Measurements from ENCODE around the gene KIAA0825.

KIAA0825 gene

GRCh38 chr5:94308442-94308841 lies 310.0 kb downstream of the KIAA0825 start:
- H3K9me3 ChIP-seq (ENCODE audit: insufficient read depth, low read length): no peaks in the 10 kb centered on the region
- no peaks in the 10 kb centered on the region for H3K36me3 ChIP-seq (replicated peaks; ENCODE audit: low read depth, low read length)
- H3K79me2 ChIP-seq (ENCODE audit: low read length): no peaks in the 10 kb centered on the region
- TF ChIP-seq CTCF (IDR thresholded peaks at IDR 0.05; ENCODE audit: low read depth, low read length) (no peak), EZH2phosphoT487 (IDR thresholded peaks at IDR 0.05; ENCODE audit: low read depth) (no peak)
- no peaks in the 10 kb centered on the region for H3K4me1 ChIP-seq (ENCODE audit: low read length)
- no peak overlapping the region for H2AFZ ChIP-seq (ENCODE audit: low read depth, low read length)
- no peak overlapping the region for H3K9ac ChIP-seq (ENCODE audit: low read length)
- H3K27ac ChIP-seq (ENCODE audit: low read length): no peak overlapping the region
- no peak overlapping the region for H3K4me2 ChIP-seq (ENCODE audit: low read length)
- H3K27me3 ChIP-seq (ENCODE audit: low read depth, low read length): no peaks in the 10 kb centered on the region
- no peak overlapping the region for H3K4me3 ChIP-seq (ENCODE audit: low read length)
- no peaks in the 10 kb centered on the region for H4K20me1 ChIP-seq (ENCODE audit: insufficient read depth, low read length)

- Histone ChIP-seq H3K79me2 (ENCODE audit: low read length) (no peaks in the 10 kb centered on the region), H3K9me3 (ENCODE audit: insufficient read depth, low read length) (no peaks in the 10 kb centered on the region), H2AFZ (ENCODE audit: low read depth, low read length) (no peak overlapping the region), H3K27ac (ENCODE audit: low read length) (no peak overlapping the region), H4K20me1 (ENCODE audit: insufficient read depth, low read length) (no peaks in the 10 kb centered on the region), H3K36me3 (replicated peaks; ENCODE audit: low read depth, low read length) (no peaks in the 10 kb centered on the region), H3K4me1 (ENCODE audit: low read length) (no peaks in the 10 kb centered on the region), H3K4me2 (ENCODE audit: low read length) (no peak overlapping the region), H3K9ac (ENCODE audit: low read length) (no peak overlapping the region), H3K4me3 (ENCODE audit: low read length) (no peak overlapping the region), H3K27me3 (ENCODE audit: low read depth, low read length) (no peaks in the 10 kb centered on the region)
- TF ChIP-seq EZH2phosphoT487 (IDR thresholded peaks at IDR 0.05; ENCODE audit: low read depth) (no peak), CTCF (IDR thresholded peaks at IDR 0.05; ENCODE audit: low read depth, low read length) (no peak)
These were observed 314.3 kb downstream of the KIAA0825 start for GRCh38 chr5:94304146-94304545.

GRCh38 chr5:94288937-94289336 lies 329.5 kb downstream of the KIAA0825 start:
- H3K4me3 ChIP-seq (ENCODE audit: low read length): no peak overlapping the region
- no peak overlapping the region for H3K9ac ChIP-seq (ENCODE audit: low read length)
- H3K4me1 ChIP-seq (ENCODE audit: low read length): no peaks in the 10 kb centered on the region
- no peak overlapping the region for H3K4me2 ChIP-seq (ENCODE audit: low read length)
- no peak overlapping the region for H2AFZ ChIP-seq (ENCODE audit: low read depth, low read length)
- H3K27me3 ChIP-seq (ENCODE audit: low read depth, low read length): no peaks in the 10 kb centered on the region
- no peaks in the 10 kb centered on the region for H3K9me3 ChIP-seq (ENCODE audit: insufficient read depth, low read length)
- TF ChIP-seq CTCF (IDR thresholded peaks at IDR 0.05; ENCODE audit: low read depth, low read length) (no peak), EZH2phosphoT487 (IDR thresholded peaks at IDR 0.05; ENCODE audit: low read depth) (no peak)
- no peaks in the 10 kb centered on the region for H4K20me1 ChIP-seq (ENCODE audit: insufficient read depth, low read length)
- no peaks in the 10 kb centered on the region for H3K79me2 ChIP-seq (ENCODE audit: low read length)
- no peaks in the 10 kb centered on the region for H3K36me3 ChIP-seq (replicated peaks; ENCODE audit: low read depth, low read length)
- H3K27ac ChIP-seq (ENCODE audit: low read length): no peak overlapping the region

GRCh38 chr5:94285984-94286383 lies 332.4 kb downstream of the KIAA0825 start:
- H3K79me2 ChIP-seq (ENCODE audit: low read length): no peaks in the 10 kb centered on the region
- no peaks in the 10 kb centered on the region for H3K9me3 ChIP-seq (ENCODE audit: insufficient read depth, low read length)
- H3K36me3 ChIP-seq (replicated peaks; ENCODE audit: low read depth, low read length): no peaks in the 10 kb centered on the region
- no peaks in the 10 kb centered on the region for H3K27me3 ChIP-seq (ENCODE audit: low read depth, low read length)
- no peak overlapping the region for H3K9ac ChIP-seq (ENCODE audit: low read length)
- H4K20me1 ChIP-seq (ENCODE audit: insufficient read depth, low read length): no peaks in the 10 kb centered on the region
- no peak overlapping the region for H3K4me3 ChIP-seq (ENCODE audit: low read length)
- no peaks in the 10 kb centered on the region for H3K4me1 ChIP-seq (ENCODE audit: low read length)
- no peak overlapping the region for H2AFZ ChIP-seq (ENCODE audit: low read depth, low read length)
- TF ChIP-seq EZH2phosphoT487 (IDR thresholded peaks at IDR 0.05; ENCODE audit: low read depth) (no peak), CTCF (IDR thresholded peaks at IDR 0.05; ENCODE audit: low read depth, low read length) (no peak)
- H3K27ac ChIP-seq (ENCODE audit: low read length): no peak overlapping the region
- H3K4me2 ChIP-seq (ENCODE audit: low read length): no peak overlapping the region
